Nucleus accumbens (tissue), 56 donors: ENCODE results near the gene APLP2.
"Not testable (repeated sequence)": the region's sequence is repeated elsewhere in the genome, so short reads cannot be mapped to it uniquely, and the experiment has no call there.

ENCODE experiments used
- DNase-seq, 56 donors: peaks; one replicate each; lab custom pipeline; 2025; lab: John Stamatoyannopoulos, UW

APLP2 gene

DNA sequence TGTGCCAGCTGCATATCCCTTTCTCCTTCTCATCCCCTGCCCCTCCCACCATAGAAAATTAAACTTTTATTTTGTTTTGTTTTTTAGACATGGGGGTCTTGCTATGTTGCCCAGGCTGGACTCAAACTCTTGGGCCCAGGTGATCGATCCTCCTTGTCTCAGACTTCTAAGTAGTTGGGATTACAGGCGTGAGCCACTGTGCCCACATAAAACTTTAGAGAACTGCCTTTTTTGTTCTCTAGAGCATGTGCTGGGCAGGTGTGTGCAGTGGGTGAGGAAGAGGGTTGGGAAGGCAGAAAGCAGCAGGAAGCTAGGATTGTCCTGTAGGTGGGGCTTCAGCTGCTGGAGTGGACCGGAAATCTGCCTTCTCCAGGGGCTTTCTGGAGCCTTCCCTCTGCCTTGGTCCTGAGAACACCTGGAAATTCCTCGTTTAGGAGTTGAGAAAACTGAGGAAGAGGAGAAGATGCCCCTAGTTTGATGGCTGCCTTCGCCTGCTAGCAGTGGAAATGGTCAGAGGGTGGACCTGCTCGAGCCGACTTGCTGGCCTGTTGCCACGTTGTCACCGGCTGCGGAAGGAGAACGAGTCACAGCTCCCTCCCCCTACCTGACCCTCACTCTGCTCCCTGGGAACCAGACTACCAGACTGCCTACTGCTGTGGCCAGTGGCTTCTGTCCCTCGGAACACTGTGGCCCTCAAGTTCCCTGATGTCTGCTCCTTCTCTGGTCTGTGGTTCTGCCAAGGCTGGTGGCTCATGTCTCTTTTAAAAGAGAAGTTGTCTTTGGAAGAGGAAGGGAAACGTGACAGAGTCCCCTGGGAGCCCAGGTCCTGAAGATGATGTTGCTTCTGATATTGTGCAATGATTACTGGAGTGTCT is 93.9 kb downstream of the APLP2 start:
- DNase-seq: no peak

DNA sequence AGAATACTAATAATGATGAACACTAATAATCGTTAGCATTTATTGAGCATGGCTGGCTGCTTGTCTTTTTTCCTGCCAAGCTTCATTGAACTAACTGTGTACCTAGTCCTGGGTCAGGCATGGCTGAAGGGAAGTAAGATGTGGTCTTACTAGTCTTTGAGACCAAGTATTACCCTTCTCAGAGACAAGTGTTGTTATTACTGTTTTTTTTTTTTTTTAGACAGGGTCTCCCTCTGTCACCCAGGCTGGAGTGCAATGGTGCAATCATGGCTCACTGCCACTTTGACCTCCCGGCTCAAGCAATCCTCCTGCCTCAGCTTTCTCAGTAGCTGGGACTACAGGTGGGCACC is 94.5 kb downstream of the APLP2 start:
- no peak for DNase-seq

DNA sequence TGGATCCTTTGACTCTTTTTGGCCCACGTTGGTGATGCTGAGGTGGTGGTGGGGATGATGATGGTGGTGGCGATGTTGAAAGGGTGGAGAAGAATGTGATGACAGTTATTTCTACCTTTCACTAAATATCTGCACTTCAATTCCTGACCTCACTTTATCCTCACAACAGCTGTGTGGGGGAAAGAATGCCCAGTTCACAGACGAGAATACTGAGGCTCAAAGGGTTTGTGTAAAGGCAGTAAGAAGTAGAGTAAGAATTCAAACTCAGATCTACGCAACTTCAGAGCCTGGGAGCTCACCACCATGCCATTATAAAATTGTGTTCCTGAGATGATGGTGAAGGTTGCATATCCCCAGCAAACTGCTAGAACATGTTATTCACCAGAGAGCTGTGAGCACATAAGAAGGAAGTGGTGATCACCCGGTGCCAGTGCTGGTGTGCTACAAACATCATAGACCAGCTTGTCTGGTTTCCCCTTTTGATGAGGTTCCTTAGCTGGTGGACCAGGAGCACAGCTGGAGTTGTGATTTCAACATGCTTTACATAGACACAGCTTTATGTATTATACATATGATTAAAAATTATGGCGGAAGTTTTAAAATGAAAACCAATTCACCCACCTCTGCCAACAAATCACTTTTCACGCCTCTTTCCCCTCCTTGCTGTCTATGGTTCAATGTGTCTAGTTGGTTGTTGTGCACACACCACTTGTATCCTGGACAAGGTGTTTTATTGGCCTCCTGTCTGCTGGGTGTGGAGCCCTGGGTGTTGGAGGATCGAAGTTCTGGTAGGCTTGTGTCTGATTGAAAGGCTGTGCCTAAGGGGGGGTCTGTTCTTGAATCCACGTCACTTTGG is 96.1 kb downstream of the APLP2 start:
- DNase-seq: no peak

DNA sequence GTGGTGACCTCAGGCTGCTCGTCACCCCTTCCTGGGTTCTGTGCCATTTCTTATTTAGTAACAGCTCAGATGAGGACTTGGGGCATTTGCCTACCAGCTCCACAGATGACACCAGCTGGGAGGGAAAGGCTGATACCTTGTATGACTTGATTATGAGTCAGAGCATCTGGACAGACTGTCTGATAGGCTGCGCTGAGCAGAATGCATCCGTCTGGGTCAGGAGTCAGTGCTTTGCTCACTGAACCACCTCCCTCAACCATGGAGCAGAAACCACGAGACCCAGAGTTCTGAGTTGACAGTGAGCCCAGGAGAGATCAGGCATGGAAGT is 96.7 kb downstream of the APLP2 start:
- DNase-seq: no peak

DNA sequence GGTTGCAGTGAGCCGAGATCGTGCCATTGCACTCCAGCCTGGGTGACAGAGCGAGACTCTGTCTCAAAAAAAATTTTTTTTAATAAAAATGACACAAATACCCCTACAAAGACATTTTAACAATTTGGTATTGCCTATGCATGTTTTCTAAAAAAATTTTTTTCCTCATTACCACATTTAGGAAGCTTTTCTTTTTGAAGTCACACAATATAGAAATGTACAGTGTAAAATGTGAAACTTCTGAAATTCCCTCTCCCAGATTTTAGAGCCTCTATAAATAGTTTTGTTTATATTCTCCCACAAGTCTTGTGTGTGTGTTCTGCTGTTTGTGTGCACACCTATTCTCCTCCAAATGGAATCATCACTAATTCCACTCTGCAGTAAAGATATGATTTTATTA is 97.5 kb downstream of the APLP2 start:
- no peak for DNase-seq

DNA sequence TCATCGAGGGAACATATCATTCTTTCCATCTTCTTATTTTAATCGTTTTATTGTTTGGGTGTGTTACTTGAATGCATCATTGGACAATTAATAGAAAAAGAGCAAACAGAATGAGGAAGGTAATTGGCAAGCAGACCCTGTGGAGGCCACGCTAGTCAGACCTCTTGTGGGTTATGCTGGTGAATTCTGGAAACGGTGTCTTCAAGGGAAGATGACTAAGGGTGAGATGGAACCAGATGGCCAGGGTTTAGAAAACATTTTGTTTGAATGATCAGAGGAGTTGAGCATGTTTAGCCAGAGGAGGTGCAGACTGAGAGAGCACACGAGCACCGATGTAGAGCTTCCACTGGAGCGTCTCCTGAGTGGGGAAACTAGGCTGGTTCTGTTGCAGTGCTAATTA is 98.4 kb downstream of the APLP2 start:
- no peak for DNase-seq

DNA sequence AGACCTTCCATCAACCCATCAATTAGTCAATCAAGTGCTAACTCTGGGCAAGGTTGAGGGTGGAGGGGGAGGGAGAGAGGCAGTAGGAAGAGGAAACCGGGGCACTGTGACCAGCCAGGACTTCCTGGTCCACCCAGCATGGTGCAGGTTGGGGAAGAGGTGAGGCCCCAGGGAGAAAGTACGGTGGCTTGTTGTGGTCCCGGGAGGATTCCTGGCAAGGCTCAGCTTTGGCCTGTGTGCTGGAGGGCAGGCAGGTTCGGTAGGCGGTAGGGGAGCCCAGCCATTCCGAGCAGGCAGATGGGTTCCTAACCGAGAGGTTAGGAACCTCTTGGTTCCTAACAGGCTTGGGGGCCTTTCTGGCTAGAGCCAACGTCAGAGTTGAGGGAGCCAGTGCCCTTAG is 100.7 kb downstream of the APLP2 start:
- DNase-seq: no peak

DNA sequence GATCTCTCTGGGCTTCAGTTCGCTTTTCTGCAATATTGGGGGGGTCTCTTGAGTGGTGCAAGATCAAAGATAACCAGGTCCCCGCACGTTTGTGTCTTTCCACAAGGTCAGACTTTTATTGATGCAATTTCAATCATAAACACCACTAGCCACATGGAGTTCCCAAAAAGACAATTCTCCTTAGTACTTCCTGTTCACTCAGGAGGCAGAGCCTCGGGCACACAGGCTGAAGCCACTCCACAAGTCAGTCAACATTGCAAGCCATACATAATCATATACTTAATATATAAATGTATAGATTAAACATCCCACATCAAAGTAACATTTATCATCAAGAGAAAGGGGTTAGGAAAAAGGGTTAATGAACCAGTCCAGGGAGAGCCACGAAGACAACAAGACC is 101.8 kb downstream of the APLP2 start:
- DNase-seq: no peak

DNA sequence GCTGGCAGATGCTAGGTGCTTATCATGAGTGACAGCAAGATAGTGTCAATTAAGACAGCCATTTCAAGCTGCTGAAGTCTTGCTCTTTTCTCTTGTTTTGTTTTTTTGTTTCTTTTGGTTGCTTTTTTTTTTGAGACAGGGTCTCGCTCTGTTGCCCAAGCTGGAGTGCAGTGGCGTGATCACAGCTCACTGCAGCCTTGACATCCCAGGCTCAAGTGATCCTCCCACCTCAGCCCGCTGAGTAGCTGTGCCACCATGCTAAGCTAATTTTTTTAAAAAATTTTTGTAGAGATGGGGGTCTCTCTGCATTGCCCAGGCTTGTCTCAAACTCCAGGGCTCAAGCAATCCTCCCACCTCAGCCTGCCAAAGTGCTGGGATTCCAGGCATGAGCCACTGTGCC is 102.3 kb downstream of the APLP2 start:
- DNase-seq: not testable (repeated sequence)

DNA sequence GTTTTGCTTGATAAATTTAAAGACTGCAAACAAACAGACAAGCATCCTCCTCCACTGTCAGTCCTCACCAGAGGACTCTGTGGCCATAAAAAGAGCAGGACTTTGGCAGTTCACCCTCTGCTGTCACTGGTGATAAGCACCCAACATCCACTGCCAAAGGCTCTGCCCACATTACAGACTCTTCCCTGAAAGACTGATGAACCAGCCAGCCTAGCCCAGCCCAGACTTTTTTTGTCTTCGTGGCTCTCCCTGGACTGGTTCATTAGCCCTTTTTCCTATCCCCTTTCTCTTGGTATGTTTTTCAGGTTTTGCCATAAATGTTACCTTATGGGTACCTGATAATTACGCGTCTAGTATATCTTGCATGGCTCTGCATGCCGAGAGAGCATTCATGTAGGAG is 104.9 kb downstream of the APLP2 start:
- DNase-seq: no peak

DNA sequence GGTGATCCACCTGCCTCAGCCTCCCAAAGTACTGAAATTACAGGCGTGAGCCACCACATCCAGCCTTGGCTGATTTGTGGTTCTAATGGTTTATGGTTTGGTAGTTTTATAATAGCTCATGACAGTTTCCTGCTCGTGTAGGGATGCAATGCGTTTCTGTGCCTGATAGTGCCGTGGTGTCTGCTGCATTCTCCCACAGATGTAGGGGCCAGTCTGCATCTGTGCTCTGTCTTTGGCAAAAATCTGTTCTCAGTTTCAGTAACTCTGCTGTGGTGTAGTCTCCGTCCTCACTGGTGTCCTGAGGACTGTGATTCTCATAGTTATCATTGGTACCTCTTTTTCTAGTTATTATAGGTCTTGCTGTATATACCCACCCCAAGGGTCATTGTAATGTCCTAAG is 106.2 kb downstream of the APLP2 start:
- DNase-seq: no peak

DNA sequence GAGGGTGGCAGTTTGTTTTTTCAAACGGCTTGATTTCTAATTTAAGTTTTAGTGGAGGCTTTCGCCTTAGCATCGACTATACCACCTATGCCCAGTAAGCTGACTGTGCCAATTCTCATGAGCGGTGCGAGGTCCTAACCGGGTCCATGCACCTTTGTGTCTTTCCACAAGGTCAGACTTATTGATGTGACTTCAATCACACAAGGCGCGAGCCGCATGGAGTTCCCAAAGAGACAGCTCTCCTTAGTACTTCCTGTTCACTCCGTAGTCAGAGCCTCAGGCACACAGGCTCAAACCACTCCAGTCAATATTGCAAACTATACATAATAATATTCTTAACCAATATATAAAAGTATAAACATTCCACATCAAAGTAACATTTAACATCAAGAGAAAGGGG is 108.1 kb downstream of the APLP2 start:
- no peak for DNase-seq

DNA sequence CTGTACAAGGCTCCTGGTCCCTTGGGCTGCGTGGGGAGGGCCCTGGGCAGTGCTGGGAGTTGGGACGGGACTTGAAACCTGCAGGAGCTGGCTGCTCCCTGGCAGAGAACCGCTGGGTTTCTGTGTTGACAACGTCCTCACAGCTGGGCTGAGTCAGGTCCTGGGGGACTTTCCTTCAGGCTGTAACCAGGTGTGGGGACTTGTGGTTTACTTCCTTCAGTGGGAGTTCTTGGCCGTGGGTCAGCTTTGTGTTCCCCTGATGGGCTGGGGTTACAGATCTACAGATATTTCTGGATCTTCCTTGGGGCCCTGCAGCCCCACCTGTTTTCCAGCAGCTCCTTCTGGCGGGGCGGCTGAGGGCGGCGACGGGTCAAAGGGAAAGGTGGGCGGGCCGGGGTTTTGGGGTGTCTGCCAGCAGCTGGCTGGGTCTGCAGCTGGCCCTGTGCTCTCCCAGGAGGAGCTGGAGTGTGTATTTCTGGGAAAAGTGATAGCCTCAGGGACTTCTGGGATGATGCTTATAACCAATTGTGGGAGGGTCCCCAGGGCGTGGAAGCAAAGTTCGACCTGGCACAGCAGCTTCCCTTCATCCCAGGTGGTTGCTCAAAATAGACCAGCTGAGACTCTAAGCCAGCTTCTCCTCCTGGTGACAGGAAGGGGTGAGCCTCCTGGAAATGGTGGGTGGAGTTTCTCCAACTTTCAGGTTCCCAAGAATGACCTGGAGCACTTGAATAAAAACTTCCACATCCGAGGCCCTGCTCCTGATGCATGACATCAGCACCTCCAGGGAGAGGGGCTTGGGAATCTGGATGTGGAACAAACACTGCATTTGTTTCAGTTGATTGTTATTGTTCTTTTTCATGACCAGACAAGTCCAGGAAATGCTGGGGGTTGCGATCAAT is 109.0 kb downstream of the APLP2 start:
- no peak for DNase-seq

DNA sequence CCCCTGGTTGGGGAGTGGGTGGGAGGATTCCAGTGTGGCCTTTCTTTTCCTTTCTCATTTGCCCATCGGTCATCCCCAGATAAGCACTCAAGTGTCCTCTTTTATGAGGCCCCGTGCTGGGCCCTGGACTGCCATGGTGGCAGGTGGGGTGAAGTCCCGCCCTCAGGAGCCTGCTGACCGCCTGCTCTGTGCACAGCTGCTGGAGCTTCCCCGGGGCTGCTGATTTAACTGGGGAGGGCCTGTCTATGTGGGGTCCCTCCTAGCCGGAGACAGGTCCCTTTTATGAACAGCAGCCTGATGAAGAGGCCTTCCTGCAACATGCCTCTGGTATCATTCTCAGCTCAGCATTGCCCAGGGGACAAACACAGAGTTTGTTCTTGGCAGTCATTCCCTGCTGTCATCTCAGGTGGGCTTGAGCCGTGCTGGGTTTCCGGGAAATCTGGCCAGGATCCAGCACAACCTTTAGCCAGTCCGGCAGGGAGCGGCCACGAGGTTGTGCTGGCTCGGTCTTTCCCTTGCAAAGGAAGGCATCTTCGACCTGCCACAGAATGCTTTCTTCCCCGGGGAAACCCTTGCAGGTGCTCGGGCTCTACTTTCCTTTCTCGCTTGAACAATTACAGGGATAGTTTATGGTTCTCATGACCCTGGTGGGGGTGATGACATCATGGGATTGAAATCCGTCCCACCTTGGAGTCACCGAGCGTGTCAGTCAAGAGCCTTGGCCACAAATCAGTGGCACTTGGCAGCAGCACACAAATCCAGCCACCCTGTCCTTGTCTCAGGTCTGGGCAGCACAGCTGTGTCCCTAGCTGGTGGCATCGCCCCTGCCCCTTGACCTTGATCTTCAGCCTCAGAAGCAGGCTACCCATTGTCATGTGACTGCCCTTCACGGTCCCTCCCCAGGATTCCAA is 110.0 kb downstream of the APLP2 start:
- no peak for DNase-seq

DNA sequence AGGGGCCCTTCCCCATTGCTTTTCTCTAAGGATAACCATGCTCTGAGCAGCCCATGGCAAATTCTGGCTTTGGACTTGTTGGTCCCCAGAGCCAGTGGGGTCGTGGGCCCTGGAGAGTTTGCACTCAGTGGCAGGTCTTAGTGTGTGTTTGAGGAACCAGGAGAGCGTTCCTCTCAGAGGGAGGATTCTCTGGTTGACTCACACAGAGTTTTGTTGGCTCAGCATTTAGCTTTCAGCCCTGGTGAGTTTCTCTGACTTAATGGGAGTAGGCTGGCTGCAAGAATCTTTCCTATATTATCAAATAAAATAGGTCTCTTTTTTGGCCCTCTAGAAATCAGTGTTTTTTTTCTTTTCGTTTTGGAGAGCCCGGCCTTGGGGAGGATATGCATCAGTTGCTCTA is 110.8 kb downstream of the APLP2 start:
- peak in 5 of 56 donors; percentile 9 to 27 (median 19) for DNase-seq

DNA sequence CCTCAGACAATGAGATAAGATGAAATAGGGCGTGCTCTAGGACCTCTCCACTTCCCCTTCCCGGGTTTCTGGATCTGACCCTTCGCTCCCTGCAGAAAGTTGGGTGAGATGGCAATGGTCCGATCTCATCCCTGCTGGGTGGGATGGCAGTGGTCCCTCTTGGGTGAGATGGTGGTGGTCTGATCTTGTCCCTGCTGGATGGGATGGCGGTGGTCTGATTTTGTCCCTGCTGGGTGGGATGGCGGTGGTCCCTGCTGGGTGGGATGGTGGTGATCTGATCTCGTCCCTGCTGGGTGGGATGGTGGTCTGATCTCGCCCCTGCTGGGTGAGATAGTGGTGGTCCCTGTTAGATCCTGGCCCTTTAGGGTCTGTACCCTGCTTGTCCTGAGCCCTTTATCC is 111.2 kb downstream of the APLP2 start:
- no peak for DNase-seq

DNA sequence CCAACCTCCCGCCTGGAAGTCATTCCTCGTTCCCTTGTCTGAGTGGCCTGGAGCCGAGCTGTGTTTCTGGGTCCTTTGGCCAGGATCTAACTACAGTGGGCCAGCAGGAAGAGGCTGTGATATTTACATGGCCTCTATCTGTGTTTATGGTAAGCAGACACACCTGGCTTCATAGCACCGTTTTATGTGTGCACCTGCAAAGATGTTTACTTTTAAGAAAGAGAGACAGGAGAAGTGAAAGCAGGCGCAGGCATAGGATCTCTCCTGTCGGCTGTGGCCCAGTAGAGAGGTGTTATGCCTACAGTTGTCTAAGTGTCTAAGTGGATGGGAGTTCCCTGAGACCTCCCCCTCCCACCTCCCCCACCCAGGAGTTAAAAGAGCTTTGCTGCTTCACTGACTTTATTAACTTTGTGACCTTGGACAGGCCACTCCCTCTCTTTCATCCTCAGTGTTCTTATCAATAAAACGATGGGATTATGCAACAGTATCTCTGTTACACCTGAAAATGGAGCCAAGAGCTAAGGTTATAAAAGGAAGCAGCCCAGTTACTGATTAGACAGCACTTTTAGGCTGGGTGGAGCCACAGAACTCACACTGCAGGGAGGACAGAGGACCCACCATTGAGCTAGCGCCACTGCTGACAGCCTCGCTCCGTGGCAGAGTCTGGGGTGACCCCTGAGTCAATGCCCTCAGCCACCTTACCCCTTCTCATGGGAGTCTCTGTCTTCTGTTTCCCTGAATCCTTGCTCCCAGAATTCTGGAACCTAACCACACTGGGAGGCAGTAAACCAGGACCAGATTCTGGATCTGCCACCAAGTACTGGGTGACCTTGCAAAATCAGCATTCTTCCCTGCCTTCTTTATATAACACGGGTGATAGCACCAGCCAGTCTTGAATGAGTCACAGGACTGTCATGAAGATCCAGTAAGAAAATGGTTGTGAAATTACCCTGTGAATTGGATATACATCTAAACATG is 111.9 kb downstream of the APLP2 start:
- DNase-seq: peak in 1 of 56 donors; percentile 6

DNA sequence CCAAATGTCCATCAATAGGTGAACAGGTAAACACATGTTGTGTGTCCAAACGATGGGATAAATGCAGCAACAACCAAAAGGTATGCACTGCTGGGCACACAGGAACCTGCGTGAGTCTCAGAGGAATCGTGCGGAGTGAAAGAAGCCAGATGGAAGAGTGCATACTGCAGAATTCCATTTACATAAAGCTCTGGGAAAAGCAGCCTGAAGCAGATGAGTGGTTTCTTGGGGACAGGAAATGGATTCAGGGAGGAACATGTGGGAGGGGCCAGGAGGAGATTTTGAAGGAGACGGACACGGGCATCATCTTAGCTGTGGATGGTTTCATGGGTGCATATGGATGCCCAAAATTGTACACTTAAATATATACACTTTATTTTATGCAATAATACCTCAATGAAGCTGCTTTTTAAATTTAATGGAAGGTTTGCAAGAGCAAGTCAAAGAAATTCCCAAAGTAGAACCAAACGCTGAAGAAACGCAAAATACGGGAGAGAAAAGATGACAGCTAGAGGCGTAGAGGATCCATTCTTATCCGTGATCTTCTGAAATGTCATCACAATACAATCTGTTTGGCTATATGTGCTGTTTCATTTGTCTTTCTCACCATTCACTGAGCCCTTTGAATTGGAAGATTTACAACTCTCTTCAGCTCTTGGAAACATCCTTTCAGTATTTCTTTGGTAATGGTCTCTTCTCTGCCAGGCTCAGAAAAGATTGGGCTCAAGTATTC is 114.3 kb downstream of the APLP2 start:
- DNase-seq: no peak
